Small intestine (tissue), 7 donors: Measurements from ENCODE around the gene AURKAIP1. TPM values are rescaled to one million over a fixed set of nuclear protein-coding genes. Genes with fewer than 3 reads are reported as not detected.

ENCODE experiments used
- DNase-seq, 2 donors: peaks; one replicate each; pipeline versions ENCODE4 v3.0.0 to v3.0.0-alpha.2; 2013
- FAIRE-seq: peaks from 2 replicates; lab custom pipeline; 2012; peaks lifted over from hg19 to GRCh38; lab: Jason Lieb, UNC
- H3K27ac ChIP-seq, 3 donors: one replicate each; pipeline ENCODE4 v1.5.1; 2013; ENCODE audit warnings: low read length in 2 of 3, mild to moderate bottlenecking in 2 of 3, control low read depth in 1 of 3, inconsistent platforms in 1 of 3, low read depth in 1 of 3, moderate library complexity in 1 of 3
- H3K27me3 ChIP-seq, 3 donors: one replicate each; pipeline ENCODE4 v1.6.1; 2013; ENCODE audit warnings: low read length in 3 of 3, inconsistent platforms in 1 of 3; ENCODE audit not compliant: control insufficient read depth in 3 of 3, insufficient read depth in 3 of 3
- H3K36me3 ChIP-seq, 3 donors: one replicate each; pipeline ENCODE4 v1.6.1; 2013; ENCODE audit warnings: low read length in 3 of 3, inconsistent platforms in 1 of 3, low read depth in 1 of 3, mild to moderate bottlenecking in 1 of 3, moderate library complexity in 1 of 3; ENCODE audit not compliant: control insufficient read depth in 3 of 3, insufficient read depth in 2 of 3
- H3K4me1 ChIP-seq, 3 donors: one replicate each; pipeline ENCODE4 v1.6.1; 2013; ENCODE audit warnings: low read length in 2 of 3, inconsistent platforms in 1 of 3, low read depth in 1 of 3, mild to moderate bottlenecking in 1 of 3, moderate library complexity in 1 of 3; ENCODE audit not compliant: control insufficient read depth in 3 of 3, insufficient read depth in 2 of 3
- H3K4me3 ChIP-seq, 3 donors: one replicate each; pipeline ENCODE4 v1.5.1; 2013; ENCODE audit warnings: low read length in 3 of 3, control low read depth in 1 of 3, inconsistent platforms in 1 of 3, low read depth in 1 of 3, mild to moderate bottlenecking in 1 of 3, moderate library complexity in 1 of 3
- H3K9me3 ChIP-seq, 2 donors: one replicate each; pipeline ENCODE4 v1.6.1; 2013; ENCODE audit warnings: low read depth in 1 of 2, low read length in 1 of 2; ENCODE audit not compliant: control insufficient read depth in 2 of 2, insufficient read depth in 1 of 2
- WGBS, 3 donors: extraction: QIAGEN DNeasy Blood & Tissue Kit; methylation state at CpG; one replicate each; pipeline ENCODE4 v1.1.7; 2013; 5-methylcytosine and 5-hydroxymethylcytosine counted together
- polyA plus RNA-seq, 4 donors: library from polyadenylated mRNA; stranded (reverse) in 3 of 4; unstranded in 1 of 4; fragments of 200-250 nt in 3 of 4; fragments of 120-200 nt in 1 of 4; gene quantifications; one replicate each; pipeline versions ENCODE4 v1.2.1 to v1.2.3, GENCODE V29; 2013
- donor health status: healthy with polysubstance abuse.
- donor health status: control.
- donor health status: control.
- donor health status: Bipolar disorder and iron deficiency.
- donor health status: healthy.

AURKAIP1 gene
- polyA plus RNA-seq, 4 donors, result 88.1 to 382 (median 297) TPM

DNA sequence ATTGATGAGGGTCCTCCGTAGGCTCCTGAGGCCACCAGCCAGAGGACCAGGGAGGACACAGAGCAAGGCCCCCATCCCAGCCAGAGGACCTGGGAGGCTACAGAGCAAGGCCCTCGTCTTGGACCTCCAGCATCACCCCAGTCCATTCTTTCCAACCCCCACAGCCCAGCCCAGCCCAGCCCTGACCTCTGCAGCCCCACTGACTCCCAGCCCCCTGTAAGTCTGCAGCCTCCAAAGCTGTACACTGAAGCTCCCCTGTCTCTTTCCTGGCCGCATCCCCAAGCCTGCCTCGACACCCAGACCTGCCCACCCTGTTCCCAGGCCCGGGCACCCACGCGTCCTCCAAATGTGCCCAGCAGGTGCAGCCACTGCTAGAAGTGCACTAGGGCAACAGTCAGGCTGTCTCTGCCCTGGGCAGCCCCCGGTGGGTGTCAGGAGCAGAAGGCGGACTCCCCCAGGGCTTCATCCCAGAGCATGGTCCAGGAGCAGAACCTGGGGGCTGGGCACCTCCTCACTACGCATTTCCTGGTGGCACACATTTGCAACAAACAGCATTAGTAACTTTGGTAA, 27.9 kb downstream of the AURKAIP1 start:
- FAIRE-seq (no peak), DNase-seq (no peak)
- H3K4me1 ChIP-seq, result peaks cover 2 to 42% (median 10%) of the 10 kb centered on the region in 3 donors
- 43 to 71% (median 47%) methylated on average over 10 of the region's 10 CpGs for WGBS, 3 donors
- peak overlapping the region in 2 of 3 donors; percentile 69 to 84 for H3K4me3 ChIP-seq
- peak overlapping the region; percentile 82 to 86 (median 84) for H3K27ac ChIP-seq
- no peaks in the 10 kb centered on the region for H3K27me3 ChIP-seq
- no peaks in the 10 kb centered on the region for H3K9me3 ChIP-seq
- H3K36me3 ChIP-seq, result peaks cover 0 to 48% (median 0%) of the 10 kb centered on the region in 3 donors

DNA sequence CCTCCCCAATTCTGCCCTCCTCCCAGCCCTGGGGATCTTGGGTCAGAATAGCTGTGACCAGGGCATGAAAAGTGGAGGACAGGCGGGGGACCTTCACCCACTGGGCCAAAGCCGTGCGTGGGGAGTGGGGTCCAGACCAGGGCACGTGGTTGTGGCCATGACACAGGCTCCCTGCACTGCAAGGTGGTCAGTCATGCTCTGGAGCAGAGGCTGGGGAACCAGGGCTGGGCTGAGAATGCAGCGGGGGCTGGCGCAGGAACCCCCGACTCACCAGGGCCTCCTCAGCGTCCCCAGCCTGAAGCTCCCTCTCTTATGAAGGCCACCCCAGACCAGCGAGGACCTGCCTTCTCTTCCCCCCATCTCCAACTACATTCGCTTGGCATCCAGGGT, 28.5 kb downstream of the AURKAIP1 start:
- peaks cover 0 to 48% (median 2%) of the 10 kb centered on the region in 3 donors for H3K36me3 ChIP-seq
- no peaks in the 10 kb centered on the region for H3K27me3 ChIP-seq
- H3K27ac ChIP-seq, result no peak overlapping the region
- FAIRE-seq (no peak), DNase-seq (no peak)
- H3K4me3 ChIP-seq, result no peak overlapping the region
- peaks cover 2 to 40% (median 10%) of the 10 kb centered on the region in 3 donors for H3K4me1 ChIP-seq
- no peaks in the 10 kb centered on the region for H3K9me3 ChIP-seq
- 77 to 91% (median 91%) methylated on average over 10 of the region's 10 CpGs for WGBS, 3 donors

DNA sequence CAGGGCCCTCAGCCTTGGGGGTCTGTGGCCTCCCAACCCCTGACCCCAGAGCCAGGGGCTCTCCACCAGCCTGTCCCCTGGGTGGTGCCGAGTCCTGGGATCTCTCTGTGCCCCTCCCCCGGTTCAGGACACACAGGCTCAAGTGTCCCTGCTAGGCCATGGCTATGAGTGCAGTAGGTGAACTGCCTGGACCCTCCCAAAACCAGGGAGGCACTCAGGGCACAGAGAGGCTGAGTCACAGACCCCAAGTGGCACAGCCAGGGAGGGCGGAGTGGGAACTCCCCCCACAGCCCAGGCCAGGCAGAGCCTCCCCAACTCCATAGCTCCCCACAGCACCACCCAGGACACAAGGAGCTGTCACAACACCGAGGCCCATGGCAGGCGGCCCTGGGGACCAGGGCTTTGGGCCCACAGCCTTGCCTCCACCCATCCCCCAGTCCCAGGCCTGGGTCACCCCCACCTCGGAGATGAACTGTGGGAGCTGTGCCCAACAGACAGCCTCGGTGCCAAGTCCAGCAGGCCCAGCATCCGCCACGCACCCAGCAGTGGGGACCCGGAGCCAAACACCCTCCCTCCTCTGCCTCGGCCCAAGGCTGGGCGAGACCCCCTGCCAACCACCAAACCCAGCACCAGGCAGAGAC, 29.0 kb downstream of the AURKAIP1 start:
- Histone ChIP-seq H3K4me1 (peaks cover 2 to 38% (median 10%) of the 10 kb centered on the region in 3 donors), H3K27me3 (no peaks in the 10 kb centered on the region), H3K4me3 (peak overlapping the region in 1 of 3 donors; percentile 12), H3K9me3 (no peaks in the 10 kb centered on the region), H3K27ac (peak overlapping the region in 1 of 3 donors; percentile 65), H3K36me3 (peaks cover 0 to 51% (median 2%) of the 10 kb centered on the region in 3 donors)
- no peak for FAIRE-seq
- no peak for DNase-seq
- 65 to 75% (median 68%) methylated on average over 9 to 12 of the region's 12 CpGs for WGBS, 3 donors

GRCh38 chr1:1345384-1345783, 29.6 kb downstream of the AURKAIP1 start:
- Histone ChIP-seq H3K4me1 (peaks cover 2 to 38% (median 10%) of the 10 kb centered on the region in 3 donors), H3K27me3 (no peaks in the 10 kb centered on the region), H3K27ac (peak overlapping the region in 2 of 3 donors; percentile 65 to 71), H3K4me3 (peak overlapping the region in 1 of 3 donors; percentile 12), H3K36me3 (peaks cover 1 to 57% (median 2%) of the 10 kb centered on the region in 3 donors), H3K9me3 (no peaks in the 10 kb centered on the region)
- no peak for FAIRE-seq
- DNase-seq, result no peak
- 50 to 74% (median 65%) methylated on average over 16 of the region's 16 CpGs for WGBS, 3 donors

DNA sequence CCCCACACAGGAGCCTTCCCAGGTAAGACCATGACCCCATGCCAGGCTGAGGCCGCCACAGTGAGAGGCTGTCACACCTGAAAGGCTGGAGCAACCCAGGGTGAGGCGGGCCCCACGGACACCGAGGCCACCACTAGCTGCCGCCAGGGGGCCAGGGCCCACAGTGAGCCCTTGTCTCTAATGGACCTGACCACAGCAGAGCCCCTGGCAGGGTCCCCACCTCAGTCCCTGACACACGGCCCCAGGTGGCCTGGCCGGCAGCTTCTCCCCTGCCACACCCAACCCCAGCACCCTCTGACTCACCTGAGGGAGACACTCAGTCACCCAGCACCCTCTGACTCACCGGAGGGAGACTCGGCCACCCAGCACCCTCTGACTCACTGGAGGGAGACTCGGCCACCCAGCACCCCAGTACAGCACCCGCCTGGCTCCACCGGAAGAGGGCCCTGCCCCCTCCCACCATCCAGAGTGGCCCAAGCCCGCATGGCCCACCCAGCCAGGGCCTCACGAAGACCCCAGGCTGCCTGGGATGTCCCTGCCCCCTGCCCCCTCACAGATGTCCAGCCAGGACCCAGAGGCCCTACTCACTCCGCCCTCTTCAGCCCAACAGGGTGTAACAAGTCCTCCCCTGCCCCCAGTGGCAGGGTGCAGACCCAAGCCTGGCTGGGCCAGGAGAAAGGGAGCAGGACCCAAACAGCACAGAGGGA, 30.2 kb downstream of the AURKAIP1 start:
- no peak overlapping the region for H3K4me3 ChIP-seq
- WGBS, 3 donors, result 54 to 61% (median 56%) methylated on average over 13 to 15 of the region's 15 CpGs
- H3K36me3 ChIP-seq, result peaks cover 2 to 63% (median 5%) of the 10 kb centered on the region in 3 donors
- H3K27ac ChIP-seq, result peak overlapping the region in 2 of 3 donors; percentile 71 to 83
- FAIRE-seq, result no peak
- no peaks in the 10 kb centered on the region for H3K9me3 ChIP-seq
- H3K27me3 ChIP-seq, result no peaks in the 10 kb centered on the region
- DNase-seq, result peak in 1 of 2 donors; percentile 90
- peaks cover 2 to 38% (median 10%) of the 10 kb centered on the region in 3 donors for H3K4me1 ChIP-seq

GRCh38 chr1:1343811-1344421, 31.1 kb downstream of the AURKAIP1 start:
- H3K27me3 ChIP-seq, result no peaks in the 10 kb centered on the region
- WGBS, 3 donors, result 73 to 87% (median 81%) methylated on average over 23 to 24 of the region's 24 CpGs
- no peaks in the 10 kb centered on the region for H3K9me3 ChIP-seq
- H3K4me1 ChIP-seq, result peaks cover 2 to 38% (median 10%) of the 10 kb centered on the region in 3 donors
- no peak for DNase-seq
- FAIRE-seq, result no peak
- peak overlapping the region in 2 of 3 donors; percentile 37 to 83 for H3K27ac ChIP-seq
- no peak overlapping the region for H3K4me3 ChIP-seq
- peaks cover 2 to 72% (median 5%) of the 10 kb centered on the region in 3 donors for H3K36me3 ChIP-seq

GRCh38 chr1:1342584-1343115, 32.4 kb downstream of the AURKAIP1 start:
- no peak for DNase-seq
- WGBS, 3 donors, result 86 to 89% (median 88%) methylated on average over 15 to 18 of the region's 18 CpGs
- Histone ChIP-seq H3K9me3 (no peaks in the 10 kb centered on the region), H3K36me3 (peaks cover 2 to 85% (median 15%) of the 10 kb centered on the region in 3 donors), H3K27ac (no peak overlapping the region), H3K4me1 (peaks cover 2 to 34% (median 10%) of the 10 kb centered on the region in 3 donors), H3K4me3 (no peak overlapping the region), H3K27me3 (no peaks in the 10 kb centered on the region)
- no peak for FAIRE-seq
